Activated T-cell treated with anti-CD3 and anti-CD28 coated beads, Interleukin-2, amount 50 U/mL, for 48 hours (primary cell): Measurements from ENCODE around the gene LRIG3.
"Not testable (repeated sequence)": the region's sequence is repeated elsewhere in the genome, so short reads cannot be mapped to it uniquely, and the experiment has no call there.

ENCODE experiments used
- DNase-seq, 2 experiments: peaks; one replicate each; pipeline ENCODE4 v3.0.0-alpha.2; 2020

Gene LRIG3

DNA sequence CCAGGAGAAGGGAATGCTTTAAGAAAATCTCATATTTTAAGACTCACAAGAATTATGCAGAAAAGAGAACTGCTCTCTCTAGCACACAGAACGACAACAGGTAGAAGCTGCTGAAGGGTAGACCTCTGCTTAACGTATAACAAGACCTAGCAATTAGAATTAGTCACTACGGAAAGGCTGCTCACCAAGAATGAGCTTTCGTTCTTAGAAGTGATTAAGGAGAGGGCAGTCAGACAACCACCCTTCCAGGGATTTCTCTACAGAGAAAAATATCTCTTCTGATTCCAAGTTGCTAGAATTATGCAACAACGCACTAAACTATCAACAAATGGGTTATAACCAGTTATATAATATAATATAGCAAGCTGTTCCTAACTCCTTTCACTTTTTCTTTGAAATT, 18.6 kb downstream of the LRIG3 start:
- no peak for DNase-seq

DNA sequence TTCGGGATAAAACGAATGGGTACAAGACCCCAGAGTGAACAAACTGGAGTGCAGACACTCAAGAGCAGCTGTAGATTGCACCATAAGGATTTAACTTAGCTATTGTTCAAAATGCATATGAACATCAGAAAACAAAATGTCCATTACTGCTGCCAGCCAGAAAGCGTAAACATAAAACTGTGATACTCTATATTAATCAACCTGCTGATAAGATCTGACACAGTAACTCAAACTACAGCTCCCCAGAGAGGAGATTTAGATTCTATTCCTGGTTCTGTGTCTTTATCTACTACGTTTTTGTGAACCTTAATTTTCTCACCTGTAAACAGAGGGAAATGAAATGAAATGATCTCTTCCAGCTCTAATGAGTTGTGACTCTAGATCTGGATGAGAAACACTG, 22.3 kb downstream of the LRIG3 start:
- no peak for DNase-seq

DNA sequence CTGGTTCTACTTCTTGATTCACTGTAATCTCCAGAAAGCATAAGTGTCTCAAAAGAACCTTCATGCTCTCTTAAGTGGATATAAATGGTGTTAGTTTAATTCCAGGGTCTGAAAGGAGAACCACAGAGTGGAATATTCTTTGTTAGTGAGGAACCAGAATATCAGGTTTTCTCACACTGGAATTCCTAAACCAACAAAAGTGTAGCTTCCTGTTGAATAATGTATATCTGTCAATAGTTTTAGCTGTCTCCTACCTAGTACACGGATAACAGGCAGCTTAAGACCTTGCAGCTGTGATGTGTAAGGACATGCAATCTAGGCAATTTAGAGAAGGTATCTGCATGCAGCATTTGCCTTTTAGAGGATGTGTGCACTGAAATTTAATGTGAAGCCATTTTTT, 24.0 kb downstream of the LRIG3 start:
- no peak for DNase-seq

DNA sequence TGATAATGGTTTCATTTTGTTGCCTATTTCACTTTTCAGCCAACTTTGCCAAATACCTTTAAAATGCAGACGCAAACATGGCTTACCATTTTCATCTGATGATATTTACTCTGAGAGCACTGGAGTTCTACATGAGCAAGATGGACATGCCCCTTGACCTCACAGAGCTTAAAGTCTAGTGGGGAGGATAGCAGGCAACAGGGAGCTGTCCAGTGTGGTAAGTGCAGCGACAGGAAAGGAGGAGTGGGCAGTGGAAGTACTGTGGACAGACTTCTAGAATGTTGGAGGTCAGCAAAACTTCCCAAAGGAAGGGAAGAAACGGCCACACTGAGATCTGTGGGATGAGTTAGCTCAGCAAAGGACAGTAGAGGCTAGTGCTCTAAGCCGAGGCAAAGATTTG, 25.3 kb downstream of the LRIG3 start:
- DNase-seq = no peak

DNA sequence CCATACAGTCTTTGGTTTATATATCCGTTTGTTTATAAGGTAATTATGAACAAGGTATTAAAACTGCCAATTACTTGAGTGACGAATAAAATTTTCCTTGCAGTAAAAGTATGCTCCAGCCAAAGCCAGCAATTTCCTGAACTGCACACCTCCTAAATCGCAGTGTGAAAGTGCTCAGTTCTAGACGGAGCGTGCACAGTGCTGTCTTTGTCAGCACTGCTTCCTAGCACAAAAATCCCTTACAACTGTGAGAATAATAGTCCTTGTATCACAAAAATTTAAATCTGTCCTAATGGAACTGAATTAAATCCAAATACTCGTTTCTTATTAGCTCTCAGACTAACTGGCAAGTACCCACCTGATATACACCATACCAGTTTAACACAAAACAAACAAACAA, 26.3 kb downstream of the LRIG3 start:
- no peak for DNase-seq

DNA sequence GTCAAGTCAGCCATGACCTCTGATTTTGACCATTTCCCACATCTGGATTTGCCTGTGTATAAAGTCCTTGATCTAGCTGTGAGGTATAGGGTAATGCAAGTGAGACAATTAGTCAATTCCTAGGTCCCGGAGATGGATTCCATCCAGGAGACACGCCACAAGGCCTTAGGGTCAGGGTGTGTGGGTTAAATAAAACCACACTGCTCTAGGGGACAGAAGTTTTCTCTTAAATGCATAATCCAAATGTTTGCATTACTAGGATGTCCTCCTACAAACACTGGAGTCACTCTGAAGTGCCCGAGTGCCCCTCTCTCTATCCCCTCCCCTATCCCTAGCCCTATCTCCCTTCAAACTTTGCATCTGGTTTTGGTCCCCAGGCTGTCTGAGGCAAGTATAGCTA, 26.8 kb downstream of the LRIG3 start:
- DNase-seq = no peak

DNA sequence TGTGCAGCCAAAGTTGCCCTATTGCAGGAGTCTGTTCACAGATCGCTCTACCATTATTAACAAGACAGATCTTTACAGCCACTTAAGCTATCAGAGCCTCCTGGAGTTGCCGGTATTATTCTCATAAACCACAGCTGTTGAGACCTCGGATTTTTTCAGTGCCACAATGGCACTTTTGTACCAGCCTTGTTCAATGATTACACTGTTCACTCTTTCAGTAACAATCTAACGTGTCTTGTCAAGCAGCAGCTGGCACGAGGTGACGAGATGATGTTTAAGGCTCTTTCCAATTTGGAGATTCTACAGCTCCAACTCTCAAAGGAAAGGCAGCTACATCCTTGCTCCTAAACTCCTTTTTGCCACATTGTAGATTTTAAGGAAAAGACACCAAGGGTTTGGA, 30.7 kb downstream of the LRIG3 start:
- DNase-seq = no peak

DNA sequence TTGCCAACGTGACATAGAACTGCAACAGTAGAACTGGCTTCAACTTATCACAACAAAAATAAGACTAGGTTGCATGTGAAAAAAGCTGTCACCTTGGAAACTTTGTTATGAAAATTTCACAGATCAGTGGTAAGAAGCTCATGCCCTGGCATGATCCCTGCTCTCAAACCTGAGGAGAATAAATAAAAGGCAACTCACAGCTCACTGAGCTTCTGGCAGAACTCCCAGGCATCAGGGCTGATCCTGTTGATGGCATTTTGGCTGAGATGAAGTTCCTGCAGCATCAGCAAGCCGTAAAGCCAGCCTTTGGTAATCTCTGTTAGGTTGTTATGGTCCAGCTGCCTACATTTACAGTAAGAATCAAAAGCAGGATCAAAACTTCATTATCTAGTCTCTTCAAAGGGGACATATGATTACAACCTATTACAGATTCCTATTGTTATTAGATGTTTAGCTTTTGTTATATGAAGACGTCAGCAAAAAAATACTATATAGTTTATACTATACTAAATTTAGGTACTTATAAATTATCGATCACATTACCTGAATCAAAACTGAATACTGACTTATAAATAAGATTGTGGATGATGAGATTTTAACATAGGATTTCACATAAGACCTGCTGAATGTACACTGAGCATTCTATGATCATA, 32.0 kb downstream of the LRIG3 start:
- DNase-seq = no peak

DNA sequence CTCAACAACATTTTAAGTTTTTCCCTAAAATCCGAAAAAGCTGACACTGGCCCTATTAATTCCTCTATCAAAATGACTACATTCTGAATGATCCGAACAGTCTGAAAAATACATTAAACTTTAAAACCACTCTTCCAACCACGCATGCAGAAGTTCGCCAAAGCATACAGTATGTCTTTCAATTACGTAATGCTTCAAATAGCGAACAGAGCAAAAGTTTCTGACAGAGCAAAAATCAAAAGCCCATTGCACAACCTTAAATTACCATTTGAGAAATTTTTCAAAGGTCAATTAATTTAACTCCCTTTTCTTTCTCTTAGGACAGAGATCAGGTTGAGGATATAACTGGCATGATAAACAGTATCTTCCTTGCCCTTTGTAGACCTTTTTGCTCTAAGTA, 33.2 kb downstream of the LRIG3 start:
- DNase-seq = no peak

DNA sequence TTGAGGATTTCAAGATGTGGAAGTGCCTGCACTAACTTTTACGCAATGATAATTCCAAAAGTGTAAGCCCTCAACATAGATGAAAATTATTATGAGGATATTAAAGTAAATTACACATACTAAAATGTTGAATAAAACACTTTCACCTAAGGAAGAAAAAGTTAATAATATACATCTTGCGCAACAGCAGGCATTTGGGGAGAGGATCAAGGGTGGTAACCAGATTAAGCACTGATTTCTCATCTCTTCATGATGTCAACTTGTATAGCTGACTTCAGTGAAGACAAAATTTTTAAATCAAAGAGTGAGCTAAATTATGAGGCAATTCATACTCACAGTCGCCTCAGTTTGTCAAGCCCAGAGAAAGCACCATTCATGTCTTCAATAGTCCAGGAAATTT, 33.8 kb downstream of the LRIG3 start:
- no peak for DNase-seq

DNA sequence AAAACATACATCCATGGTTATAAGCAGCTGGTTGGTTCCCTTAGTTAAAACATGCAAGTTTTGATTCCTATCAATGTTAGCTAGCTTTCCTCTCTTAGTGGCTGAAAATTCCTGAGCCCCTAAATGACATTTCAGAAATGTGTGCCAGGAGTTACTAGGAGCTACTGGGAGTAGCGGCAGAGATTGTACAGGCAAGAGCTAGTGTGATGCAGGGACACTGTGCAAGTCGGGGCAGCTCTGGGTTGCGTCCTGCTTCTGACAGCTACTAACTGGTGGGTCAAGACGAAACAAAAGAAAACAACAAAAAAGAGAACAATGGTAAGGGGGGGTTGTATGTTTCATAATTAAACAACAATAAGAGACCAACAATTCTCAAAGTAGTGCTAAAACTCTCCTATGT, 35.4 kb downstream of the LRIG3 start:
- DNase-seq = no peak

DNA sequence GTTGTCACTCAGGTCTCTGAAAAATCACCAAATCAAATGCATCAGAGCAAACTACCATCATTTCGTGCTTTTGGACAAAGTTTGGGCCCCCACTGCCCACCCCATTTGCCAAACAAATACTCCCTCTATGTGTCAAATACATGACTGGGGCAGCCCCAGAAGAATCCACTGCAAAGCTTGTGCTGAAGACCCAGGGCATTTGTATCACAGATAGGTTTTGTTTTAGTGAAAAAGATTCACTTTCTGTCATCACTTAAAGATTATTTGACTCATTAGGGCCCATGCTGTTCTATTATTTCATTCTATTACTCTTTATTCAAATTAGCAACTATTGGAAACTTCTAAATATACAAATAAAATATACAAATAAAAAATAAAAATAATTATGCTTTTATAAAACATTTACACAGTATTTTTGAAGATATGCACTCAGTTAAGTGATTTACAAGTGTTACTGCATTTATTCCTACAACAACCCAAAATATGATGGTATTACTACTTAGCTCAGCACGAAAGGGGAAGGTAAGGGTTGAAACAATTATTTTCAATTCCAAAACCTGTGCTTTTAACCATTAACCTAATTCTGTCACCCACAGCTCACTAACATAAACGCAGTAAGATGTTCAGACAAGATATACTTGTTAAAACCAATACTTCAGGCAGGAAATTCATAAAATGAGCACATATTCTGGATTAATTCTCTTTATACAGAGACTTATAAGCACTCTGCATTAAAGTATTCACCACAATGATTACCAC, 36.5 kb downstream of the LRIG3 start:
- DNase-seq = no peak

DNA sequence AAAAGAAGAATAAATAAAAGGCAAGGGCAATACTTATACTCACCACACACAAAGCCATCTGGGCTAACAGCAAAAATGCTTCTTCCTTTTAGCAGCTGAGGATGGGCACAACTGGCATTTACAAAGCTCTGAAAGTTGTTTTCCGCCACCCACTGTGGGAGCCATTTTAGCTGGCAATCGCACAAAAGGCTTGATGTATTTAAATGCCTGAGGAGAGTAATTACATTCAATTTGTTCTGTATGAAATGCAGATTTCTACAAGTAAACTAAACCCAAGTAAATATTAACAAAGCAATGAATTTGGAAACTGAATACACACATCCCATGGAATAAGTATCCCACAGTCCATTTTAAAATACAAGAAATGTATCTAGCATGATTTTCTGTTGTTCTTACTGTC, 37.5 kb downstream of the LRIG3 start:
- no peak for DNase-seq

DNA sequence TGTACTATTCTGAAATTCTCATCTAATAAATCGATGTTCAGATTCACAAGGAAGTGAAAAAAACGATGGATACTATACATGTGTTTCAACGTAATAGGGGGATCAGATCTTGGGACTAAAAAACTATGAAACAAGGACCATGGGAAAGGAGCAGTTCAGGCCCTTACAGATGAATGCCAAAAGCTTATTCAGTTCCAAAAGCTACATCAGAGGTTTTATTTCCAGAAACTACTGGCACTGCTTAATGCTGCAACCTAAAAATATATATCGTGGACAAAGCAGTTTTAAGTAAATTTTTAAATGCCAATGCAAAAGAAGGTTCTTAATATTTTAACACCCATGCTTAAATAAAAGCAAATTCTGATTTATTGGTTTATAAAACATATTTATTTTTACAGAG, 38.5 kb downstream of the LRIG3 start:
- no peak for DNase-seq

DNA sequence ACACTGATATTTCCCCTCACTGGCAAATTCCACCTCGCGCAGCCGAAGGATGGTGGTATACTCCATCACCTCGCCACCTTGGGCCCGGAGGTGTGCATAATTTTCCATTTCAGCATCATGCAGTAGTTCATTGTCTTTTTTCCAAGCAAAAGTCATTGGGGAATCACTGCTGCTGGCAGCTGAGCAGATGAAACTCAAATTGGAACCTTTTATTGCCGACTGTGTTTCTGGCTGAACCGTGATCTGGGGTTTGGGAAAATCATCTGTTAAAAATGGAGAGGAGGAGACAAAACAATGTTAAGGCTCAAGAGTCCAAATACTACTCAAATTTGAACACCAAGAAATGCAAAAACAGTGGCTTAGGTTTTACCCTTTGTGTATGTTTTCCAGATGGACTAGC, 39.7 kb downstream of the LRIG3 start:
- no peak for DNase-seq

DNA sequence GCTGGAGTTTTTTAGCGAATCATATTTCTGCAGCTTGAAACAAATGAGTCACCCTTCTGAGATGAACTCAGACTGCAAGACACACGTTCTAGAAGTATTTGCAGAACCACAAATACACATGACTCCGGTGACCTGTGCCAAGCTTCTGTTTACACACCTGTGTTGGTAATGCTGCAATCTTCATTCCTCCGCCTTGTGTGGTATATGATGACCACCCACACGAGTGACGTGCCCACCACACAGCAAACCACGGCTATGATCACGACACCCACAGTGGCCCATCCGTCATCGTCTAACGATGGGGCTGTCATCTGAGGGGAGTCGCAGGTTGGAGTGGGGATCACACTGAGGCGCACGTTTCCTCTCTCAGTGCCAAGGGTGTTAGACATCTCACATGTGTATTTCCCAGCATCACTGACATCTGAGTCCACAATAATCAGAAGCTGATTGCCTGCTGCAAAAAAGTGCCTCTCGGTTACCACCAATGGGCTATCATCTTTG, 43.0 kb downstream of the LRIG3 start:
- no peak for DNase-seq

DNA sequence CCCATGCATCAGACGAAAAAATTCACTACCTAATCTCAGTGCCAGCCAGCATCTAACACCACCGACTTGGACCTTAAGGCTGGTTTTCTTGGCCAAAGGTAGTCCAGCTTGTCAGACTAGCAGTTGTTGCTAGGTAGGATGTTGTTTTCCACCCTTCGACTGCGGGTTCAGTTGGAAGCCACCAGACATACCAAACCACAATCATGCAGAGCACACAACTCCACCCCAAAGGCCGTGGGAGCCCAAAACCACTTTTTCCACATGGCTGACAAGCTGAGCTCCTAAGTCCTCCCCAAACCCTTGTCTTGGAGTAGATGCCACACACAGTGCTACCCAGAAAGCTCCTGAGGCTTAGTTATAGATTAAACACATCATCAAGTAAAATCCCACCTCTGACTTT, 46.8 kb downstream of the LRIG3 start:
- no peak for DNase-seq

DNA sequence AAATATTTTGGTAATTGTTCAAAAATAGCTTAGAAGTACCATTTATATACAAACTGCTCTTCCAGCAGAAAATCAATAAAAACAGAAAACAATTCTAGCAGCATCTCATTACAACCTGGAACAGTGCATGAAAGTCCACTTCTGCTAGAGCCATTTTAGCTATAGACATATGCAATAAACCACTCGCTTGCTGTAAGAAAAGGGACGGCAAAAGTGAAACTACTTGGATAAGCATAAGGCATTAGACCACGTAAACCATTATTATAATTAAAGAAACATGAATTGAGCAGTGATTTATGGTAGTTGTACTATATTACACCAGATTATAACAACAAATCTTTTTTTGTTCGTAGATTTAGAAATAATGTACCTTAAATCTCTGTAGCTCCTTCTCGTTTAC, 48.7 kb downstream of the LRIG3 start:
- no peak for DNase-seq

DNA sequence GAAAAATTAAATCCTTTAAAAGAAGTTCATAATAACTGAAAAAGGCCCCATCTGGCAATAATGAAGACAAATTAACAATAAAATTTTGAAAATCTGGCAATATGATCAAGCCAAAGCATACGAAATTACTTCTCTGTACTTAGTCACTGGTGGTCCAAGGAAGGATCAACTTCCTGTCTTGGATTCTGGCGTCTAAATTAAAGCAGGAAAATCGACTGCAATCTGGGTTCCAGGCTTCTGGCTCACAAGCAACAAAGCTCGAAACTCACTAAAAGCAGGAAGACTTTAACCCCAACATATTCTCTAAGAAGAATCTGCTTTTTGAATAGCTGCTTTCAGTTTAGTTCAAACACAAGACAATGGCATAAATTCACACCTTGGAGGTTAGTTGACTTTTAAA, 49.7 kb downstream of the LRIG3 start:
- no peak for DNase-seq

DNA sequence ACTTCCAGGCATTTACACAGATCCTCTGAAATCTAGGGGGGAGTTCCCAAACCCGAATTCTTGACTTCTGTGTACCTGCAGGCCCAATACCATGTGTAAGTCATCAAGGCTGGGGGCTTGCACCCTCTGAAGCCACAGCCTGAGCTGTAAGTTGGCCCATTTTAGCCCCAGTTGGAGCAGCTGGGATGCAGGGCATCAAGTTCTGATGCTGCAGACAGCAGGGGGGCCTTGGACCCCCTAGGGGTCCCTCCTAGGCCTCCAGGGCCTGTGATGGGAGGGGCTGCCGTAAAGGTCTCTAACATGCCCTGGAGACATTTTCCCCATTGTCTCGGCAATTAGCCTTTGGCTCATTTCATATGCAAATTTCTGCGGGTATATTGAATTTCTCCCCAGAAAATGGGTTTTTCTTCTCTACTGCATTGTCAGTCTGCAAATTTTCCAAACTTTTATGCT, 59.5 kb downstream of the LRIG3 start:
- no peak for DNase-seq

DNA sequence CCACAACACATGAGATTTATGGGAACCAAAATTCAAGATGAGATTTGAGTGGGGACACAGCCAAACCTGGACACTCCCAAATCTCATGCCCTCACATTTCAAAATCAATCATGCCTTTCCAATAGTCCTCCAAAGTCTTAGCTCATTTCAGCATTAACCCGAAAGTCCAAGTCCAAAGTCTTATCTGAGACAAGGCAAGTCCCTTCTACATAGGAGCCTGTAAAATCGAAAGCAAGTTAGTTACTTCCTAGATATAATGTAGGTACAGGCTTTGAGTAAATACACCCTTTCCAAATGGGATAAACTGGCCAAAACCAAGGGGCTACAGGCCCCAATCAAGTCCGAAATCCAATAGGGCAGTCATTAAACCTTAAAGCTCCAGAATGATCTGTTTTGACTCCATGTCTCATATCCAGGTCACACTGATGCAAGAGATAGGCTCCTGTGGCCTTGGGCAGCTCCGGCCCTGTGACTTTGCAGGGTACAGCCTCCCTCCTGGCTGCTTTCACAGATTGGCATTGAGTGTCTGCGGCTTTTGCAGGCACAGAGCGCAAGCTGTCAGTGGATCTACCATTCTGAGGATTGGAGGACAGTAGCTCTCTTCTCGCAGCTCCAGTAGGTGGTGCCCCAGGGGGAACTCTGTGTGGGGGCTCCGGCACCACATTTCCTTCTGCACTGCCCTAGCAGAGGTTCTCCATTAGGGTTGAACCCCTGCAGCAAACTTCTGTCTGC, 60.1 kb downstream of the LRIG3 start:
- DNase-seq = no peak

DNA sequence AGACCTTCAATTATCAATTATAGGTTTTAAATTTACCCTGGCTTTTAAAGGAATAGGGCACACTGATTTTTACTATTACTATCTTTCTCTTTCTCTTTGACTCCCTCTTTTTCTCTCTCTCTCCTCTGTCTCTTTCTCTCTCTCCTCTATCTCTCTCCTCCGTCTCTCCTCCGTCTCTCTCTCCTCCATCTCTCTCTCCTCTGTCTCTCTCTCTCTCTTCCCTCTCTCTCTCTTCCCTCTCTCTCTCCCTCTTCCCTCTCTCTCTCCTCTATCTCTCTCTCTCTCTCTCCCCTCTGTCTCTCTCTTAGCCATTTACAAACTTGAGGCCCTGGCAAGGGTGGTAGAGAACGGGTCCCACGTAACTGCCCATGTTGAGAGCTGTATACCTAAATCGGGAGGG, 62.3 kb downstream of the LRIG3 start:
- no peak for DNase-seq

DNA sequence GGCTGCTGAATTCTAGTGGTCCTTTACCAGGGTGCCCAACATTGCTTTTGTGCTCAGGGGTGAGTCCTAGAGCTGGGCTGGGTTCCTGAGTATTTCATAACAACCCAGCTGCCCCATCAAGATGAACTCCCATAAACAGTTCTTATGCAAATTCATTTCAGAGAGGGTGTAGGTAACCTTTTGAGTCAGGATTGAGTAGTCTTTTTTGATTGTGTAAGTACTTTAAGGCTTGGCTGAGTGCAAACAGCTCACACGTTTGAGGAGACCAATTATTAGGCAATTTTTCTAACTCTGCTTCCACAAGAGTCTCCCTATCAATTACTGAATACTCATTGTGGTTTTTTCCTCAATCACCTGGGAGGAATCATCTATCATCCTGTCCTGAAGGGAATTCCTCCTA, 63.1 kb downstream of the LRIG3 start:
- DNase-seq = not testable (repeated sequence)

DNA sequence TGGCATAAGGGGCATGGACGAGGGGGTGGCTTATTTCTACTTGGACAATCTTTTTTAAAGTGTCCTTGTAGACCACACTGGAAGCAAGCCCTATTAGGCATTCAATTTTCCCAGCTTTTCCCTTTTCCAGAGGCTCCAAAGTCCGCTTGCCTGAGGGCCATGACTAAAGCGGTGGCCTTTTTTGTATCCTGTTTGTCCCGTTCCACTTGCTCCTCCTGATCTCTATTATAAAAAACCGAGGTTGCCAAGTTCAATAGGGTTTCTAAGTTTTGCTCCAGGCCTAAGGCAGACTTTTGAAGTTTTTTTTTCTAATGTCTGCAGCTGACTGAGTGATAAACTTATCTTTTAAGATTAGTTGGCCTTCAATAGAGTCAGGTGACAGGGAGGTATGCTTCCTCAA, 64.7 kb downstream of the LRIG3 start:
- not testable (repeated sequence) for DNase-seq
